Mammary epithelial cell (primary cell): ENCODE results near the gene FREM2.

Source experiments
- EZH2 ChIP-seq: IDR thresholded peaks from 2 replicates; pipeline ENCODE4 v1.6.1; 2012; ENCODE audit warnings: low read length, inconsistent platforms, borderline replicate concordance
- TF ChIP-seq, protein P1 (sequence below), 2 donors: IDR thresholded peaks in 1 of 2; conservative IDR thresholded peaks in 1 of 2; 2 replicates each; pipeline ENCODE4 v1.5.1; 2011 to 2012; ENCODE audit warnings: inconsistent platforms in 2 of 2, low read length in 2 of 2, mild to moderate bottlenecking in 2 of 2, control low read depth in 1 of 2, low read depth in 1 of 2; ENCODE audit not compliant: insufficient read depth in 1 of 2; ENCODE audit errors: extremely low read depth in 1 of 2

DNA sequence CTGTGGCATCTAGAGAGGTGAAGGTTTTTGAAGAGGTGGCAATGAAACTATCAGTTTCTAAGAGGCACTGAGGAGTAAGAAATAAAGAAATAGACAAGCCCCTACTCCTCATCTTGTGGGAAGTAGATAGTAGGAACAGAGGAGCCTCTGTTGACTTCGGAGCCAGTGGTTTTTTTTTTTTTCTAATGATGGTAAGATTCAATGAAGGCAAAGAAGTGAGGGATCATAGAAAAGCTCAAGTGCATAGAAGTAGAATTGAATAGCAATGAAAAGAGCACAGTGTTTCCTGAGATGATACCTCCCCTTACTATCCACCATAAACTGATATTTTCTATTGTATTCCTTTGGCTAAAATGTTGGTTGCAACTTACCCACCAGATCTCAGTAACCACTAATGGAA, 46.3 kb downstream of the FREM2 start:
- TF ChIP-seq EZH2, result no peak
- TF ChIP-seq, protein P1, sequence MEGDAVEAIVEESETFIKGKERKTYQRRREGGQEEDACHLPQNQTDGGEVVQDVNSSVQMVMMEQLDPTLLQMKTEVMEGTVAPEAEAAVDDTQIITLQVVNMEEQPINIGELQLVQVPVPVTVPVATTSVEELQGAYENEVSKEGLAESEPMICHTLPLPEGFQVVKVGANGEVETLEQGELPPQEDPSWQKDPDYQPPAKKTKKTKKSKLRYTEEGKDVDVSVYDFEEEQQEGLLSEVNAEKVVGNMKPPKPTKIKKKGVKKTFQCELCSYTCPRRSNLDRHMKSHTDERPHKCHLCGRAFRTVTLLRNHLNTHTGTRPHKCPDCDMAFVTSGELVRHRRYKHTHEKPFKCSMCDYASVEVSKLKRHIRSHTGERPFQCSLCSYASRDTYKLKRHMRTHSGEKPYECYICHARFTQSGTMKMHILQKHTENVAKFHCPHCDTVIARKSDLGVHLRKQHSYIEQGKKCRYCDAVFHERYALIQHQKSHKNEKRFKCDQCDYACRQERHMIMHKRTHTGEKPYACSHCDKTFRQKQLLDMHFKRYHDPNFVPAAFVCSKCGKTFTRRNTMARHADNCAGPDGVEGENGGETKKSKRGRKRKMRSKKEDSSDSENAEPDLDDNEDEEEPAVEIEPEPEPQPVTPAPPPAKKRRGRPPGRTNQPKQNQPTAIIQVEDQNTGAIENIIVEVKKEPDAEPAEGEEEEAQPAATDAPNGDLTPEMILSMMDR (conservative IDR thresholded peaks at IDR 0.05 in 1 of 2, IDR thresholded peaks at IDR 0.05 in 1 of 2; ENCODE audit: extremely low read depth in 1 of 2, insufficient read depth in 1 of 2, low read depth in 1 of 2, low read length in 2 of 2), result no peak
